HG02884 (cell line): ENCODE data around the gene ZNF865.
"Not testable (repeated sequence)": the region's sequence is repeated elsewhere in the genome, so short reads cannot be mapped to it uniquely, and the experiment has no call there.

Experiments used
- ATAC-seq: cut with Tn5 transposase; IDR thresholded peaks from one replicate; pipeline ENCODE4 v1.9.1; 2021; ENCODE audit warnings: mild to moderate bottlenecking, moderate library complexity; ENCODE audit not compliant: unreplicated experiment

Gene ZNF865

GRCh38 chr19:55605637-55606470 is at the start of gene ZNF865:
Gene ZNF865, plus strand, starts transcription at chr19:55605647. Its CDS starts 7,972 bp downstream, at chr19:55613619.
- ATAC-seq: no peak

- no peak for ATAC-seq
Measured at GRCh38 chr19:55559684-55560083, 45.8 kb upstream of the ZNF865 start.

GRCh38 chr19:55563261-55563690 is 42.2 kb upstream of the ZNF865 start:
- ATAC-seq: no peak

- no peak for ATAC-seq
Measured at GRCh38 chr19:55566823-55567222, 38.6 kb upstream of the ZNF865 start.

GRCh38 chr19:55567708-55568328 is 37.6 kb upstream of the ZNF865 start:
- ATAC-seq: no peak

- not testable (repeated sequence) for ATAC-seq
Measured at GRCh38 chr19:55569477-55569876, 36.0 kb upstream of the ZNF865 start.

- not testable (repeated sequence) for ATAC-seq
Measured at GRCh38 chr19:55573929-55574328, 31.5 kb upstream of the ZNF865 start.

- no peak for ATAC-seq
Measured at GRCh38 chr19:55576746-55577145, 28.7 kb upstream of the ZNF865 start.

- ATAC-seq: no peak
Measured at GRCh38 chr19:55578031-55578760, 27.3 kb upstream of the ZNF865 start.

GRCh38 chr19:55578761-55579747 is 26.4 kb upstream of the ZNF865 start:
- no peak for ATAC-seq

- ATAC-seq: no peak
Measured at GRCh38 chr19:55579766-55580621, 25.5 kb upstream of the ZNF865 start.

- ATAC-seq: no peak
Measured at GRCh38 chr19:55580628-55581144, 24.8 kb upstream of the ZNF865 start, which contains the start of gene ZNF579. Gene ZNF579, minus strand, starts transcription at chr19:55580848. Its CDS starts 1,209 bp downstream, at chr19:55579639.

- no peak for ATAC-seq
Measured at GRCh38 chr19:55581145-55581822, 24.2 kb upstream of the ZNF865 start.

- ATAC-seq: no peak
Measured at GRCh38 chr19:55581823-55582223, 23.6 kb upstream of the ZNF865 start.

- ATAC-seq: not testable (repeated sequence)
Measured at GRCh38 chr19:55582284-55582683, 23.2 kb upstream of the ZNF865 start.

GRCh38 chr19:55583897-55584296 is 21.6 kb upstream of the ZNF865 start:
- ATAC-seq: not testable (repeated sequence)

GRCh38 chr19:55584871-55585270 is 20.6 kb upstream of the ZNF865 start:
- ATAC-seq: no peak

GRCh38 chr19:55585658-55586339 is 19.6 kb upstream of the ZNF865 start:
- no peak for ATAC-seq
